ENCODE measurements around the gene SIL1.

SIL1 gene

GRCh38 chr5:139164020-139164419, 34.1 kb downstream of the SIL1 start:
- no peak for TF ChIP-seq CTCF (IDR thresholded peaks at IDR 0.05; ENCODE audit: low read depth, low read length)
- no peak overlapping the region for H3K4me3 ChIP-seq (replicated peaks in 1 of 2; ENCODE audit: low read depth in 2 of 2, low read length in 2 of 2)
- peak; percentile 51 to 68 for DNase-seq (ENCODE audit: low read depth in 2 of 2)

- no peak for TF ChIP-seq CTCF (IDR thresholded peaks at IDR 0.05; ENCODE audit: low read depth, low read length)
- DNase-seq (ENCODE audit: low read depth in 2 of 2) = no peak
- no peak overlapping the region for H3K4me3 ChIP-seq (replicated peaks in 1 of 2; ENCODE audit: low read depth in 2 of 2, low read length in 2 of 2)
Observed at GRCh38 chr5:139162448-139162847, 35.7 kb downstream of the SIL1 start.

GRCh38 chr5:139158791-139159190, 39.4 kb downstream of the SIL1 start:
- no peak for TF ChIP-seq CTCF (IDR thresholded peaks at IDR 0.05; ENCODE audit: low read depth, low read length)
- no peak overlapping the region for H3K4me3 ChIP-seq (replicated peaks in 1 of 2; ENCODE audit: low read depth in 2 of 2, low read length in 2 of 2)
- no peak for DNase-seq (ENCODE audit: low read depth in 2 of 2)

GRCh38 chr5:139157556-139157955, 40.6 kb downstream of the SIL1 start:
- no peak for DNase-seq (ENCODE audit: low read depth in 2 of 2)
- TF ChIP-seq CTCF (IDR thresholded peaks at IDR 0.05; ENCODE audit: low read depth, low read length) = no peak
- no peak overlapping the region for H3K4me3 ChIP-seq (replicated peaks in 1 of 2; ENCODE audit: low read depth in 2 of 2, low read length in 2 of 2)

DNA sequence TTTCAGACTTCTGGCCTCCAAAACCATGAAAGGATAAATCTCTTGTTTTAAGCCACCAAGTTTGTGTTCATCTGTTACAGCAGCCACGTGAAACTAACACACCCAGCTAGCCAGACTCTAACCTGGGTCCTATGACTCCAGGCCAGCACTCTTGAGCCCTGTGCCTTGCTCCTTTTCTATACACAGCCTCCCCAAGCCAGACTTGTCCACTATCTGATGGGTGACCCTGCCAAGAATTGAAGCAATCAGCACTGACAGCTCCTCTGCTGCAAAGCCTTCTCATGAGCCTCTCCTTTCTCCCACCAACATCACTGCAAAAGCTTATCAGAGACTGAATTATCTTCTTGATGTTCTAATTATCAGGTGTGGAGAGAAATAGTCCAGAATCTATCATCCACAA, 41.4 kb downstream of the SIL1 start:
- TF ChIP-seq CTCF (IDR thresholded peaks at IDR 0.05; ENCODE audit: low read depth, low read length) = no peak

DNA sequence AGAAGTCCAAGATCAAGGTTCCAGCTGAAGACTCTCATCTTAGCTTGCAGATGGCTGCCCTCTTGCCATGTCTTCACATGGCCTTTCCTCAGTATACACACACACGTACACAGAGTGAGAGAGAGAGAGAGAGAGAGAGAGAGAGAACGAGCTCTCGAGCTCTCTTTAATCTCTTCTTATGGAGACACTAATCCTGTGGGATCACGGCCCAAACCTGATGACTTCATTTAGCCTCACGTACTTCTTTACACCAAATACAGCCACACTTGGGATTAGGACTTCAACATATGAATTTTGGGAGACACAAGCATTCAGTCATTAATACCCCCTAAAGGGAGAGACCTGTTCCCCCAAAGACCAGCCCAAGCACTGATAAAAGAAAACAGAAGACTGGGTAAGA, 42.8 kb downstream of the SIL1 start:
- TF ChIP-seq CTCF (IDR thresholded peaks at IDR 0.05; ENCODE audit: low read depth, low read length) = no peak
- DNase-seq (ENCODE audit: low read depth in 2 of 2) = no peak
- no peak overlapping the region for H3K4me3 ChIP-seq (replicated peaks in 1 of 2; ENCODE audit: low read depth in 2 of 2, low read length in 2 of 2)

More for the DNA sequence above, 41.4 kb downstream of the SIL1 start:
- DNase-seq (ENCODE audit: low read depth in 2 of 2) = no peak
- no peak overlapping the region for H3K4me3 ChIP-seq (replicated peaks in 1 of 2; ENCODE audit: low read depth in 2 of 2, low read length in 2 of 2)

- DNase-seq (ENCODE audit: low read depth in 2 of 2) = no peak
- no peak for TF ChIP-seq CTCF (IDR thresholded peaks at IDR 0.05; ENCODE audit: low read depth, low read length)
- no peak overlapping the region for H3K4me3 ChIP-seq (replicated peaks in 1 of 2; ENCODE audit: low read depth in 2 of 2, low read length in 2 of 2)
Observed at GRCh38 chr5:139151902-139152301, 46.3 kb downstream of the SIL1 start.
